GM19043 (cell line): ENCODE data around the gene SDR42E1.
"Not testable (repeated sequence)": the region's sequence is repeated elsewhere in the genome, so short reads cannot be mapped to it uniquely, and the experiment has no call there.

Source experiments
- ATAC-seq: cut with Tn5 transposase; IDR thresholded peaks from one replicate; pipeline ENCODE4 v1.9.1; 2021; ENCODE audit warnings: low read depth; ENCODE audit not compliant: unreplicated experiment

SDR42E1 gene

DNA sequence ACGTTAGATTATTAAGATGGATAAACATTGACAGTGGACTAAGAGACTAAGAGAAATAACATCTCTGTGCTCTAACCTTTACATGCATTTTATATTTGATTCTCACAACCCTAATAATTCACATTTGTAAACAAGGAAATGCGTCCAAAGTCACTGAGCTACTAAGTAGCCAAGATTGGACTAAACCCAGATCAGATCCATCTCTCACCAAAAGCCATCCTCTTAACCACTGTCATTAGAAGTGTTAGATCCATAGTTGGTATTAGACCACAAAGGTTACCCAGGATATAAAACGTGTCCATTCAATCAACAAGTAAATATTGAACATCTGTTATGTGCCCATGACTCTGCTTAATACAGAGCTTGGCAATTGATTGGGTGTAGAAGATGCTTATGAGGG lies 29.0 kb upstream of the SDR42E1 start:
- ATAC-seq = no peak

- ATAC-seq = no peak
Observed at GRCh38 chr16:82037666-82038065, 26.4 kb upstream of the SDR42E1 start.

DNA sequence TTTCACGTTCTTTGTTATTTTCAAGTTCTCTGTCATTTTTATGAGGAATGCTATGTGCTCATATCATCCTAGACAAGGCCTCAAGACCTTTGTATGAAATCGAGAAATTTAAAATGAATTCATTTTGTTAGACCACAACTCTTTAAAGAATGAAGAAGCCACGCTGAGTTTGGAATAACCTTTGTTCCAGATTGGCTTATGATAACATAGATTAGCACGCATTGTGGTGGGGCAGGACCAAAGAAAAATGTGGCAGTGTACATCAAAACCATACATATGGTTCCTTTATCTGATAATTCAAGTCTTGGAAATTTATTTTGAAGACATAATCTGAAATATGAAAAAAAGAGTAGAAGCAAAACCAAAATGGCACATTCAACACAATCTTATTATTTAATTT lies 26.0 kb upstream of the SDR42E1 start:
- no peak for ATAC-seq

DNA sequence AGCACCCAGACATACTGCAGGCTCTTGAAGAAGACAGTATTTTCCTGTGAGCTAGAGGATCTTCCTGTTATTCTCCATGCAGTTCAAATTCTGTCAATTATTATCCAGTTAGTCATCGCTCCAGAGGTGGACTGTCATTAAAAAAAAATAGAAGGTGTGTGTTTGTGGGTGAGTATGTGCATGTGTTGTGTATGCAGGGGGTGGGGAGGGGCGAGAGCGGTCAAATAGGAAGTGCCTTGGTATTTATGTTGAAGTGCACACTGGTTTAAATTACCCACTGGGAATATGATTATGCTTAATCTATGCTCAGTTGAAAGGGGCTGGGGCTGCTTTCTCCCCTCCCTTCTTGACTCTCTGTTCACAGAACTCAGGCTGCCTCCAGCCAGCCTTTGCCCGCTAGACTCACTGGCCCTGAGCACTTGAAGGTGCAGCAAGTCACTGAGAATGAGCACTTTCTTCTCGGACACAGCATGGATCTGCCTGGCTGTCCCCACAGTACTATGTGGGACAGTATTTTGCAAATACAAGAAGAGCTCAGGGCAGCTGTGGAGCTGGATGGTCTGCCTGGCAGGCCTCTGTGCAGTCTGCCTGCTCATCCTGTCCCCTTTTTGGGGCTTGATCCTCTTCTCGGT lies 23.8 kb upstream of the SDR42E1 start, which contains the start of gene HSD17B2:
Gene HSD17B2 (plus strand): TSS at position 273 of the 632 bp plus-strand sequence. CDS start 172 bp downstream, at position 445.
- ATAC-seq = no peak

DNA sequence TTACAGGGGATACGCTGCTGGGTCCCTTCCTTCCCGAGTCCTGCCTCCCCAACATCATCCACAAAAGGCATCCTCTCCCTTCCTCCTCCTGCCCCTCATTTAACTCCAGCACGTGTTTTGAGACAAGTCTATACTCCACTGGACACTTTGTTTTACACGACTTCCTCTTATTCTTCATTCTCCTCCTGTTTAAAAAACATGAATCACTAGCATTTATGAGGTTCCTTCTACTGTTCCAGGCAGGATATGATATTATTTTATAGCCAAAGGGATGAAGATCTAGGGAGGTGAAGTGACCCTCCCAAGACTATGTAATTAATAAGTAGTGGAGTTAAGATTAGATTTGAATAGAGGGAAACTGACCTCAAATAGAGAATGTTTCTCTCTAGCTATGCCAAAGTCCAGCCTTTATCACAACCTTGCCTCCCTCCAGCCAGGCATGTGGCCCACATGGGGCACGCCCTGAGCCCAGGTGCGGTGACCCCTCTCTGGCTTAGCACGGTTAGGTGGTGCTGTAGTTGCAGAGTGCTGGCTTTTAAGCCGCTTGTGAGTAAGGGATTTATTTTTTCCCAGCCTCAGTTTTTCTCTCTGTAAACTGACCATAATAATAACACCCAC lies 22.5 kb upstream of the SDR42E1 start:
- ATAC-seq = no peak

GRCh38 chr16:82033006-82033405 lies 21.7 kb upstream of the SDR42E1 start:
- no peak for ATAC-seq

DNA sequence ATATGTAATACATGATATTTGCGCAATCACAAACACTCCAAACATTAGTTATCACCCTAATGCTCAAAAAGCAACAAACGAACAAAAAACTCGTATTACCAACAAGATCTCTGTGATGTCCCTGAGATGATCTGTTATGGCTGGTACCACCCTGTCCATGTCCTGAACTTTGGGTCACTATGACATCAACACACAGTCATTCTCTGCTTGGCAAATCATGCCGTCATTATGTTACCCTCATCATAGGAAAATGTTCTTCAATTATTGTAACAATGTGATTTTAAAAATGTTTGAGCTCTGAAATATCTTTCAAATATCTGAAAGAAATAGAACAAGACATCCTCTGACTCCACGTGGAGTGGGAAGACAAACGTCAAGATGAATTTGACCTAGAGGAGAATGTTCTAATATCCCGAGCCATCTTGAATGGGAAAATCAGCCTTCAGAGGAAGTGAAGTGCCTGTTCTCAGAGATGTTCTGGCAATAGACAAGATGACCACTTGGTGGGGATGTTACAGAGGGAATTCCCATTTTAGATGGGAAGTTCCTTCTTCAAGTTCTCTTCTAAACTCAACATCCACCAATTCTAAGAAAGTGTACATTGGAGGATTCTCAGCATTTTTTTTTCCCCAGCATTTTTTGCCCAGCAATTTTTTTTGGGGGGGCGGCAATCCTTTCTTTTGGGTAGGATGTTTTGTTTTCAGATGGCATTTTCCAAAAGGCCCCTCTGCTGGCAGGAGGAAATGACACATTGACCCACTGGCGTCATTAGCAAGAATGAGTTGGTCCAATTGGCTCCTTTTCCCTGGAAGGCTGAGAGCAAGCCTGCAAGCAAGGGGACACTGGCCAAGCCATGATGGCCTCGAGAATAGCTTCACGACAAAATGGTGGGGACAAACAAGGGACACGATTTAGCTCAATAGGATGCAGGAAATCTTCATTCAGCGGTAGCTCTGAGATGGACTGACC lies 20.1 kb upstream of the SDR42E1 start:
- ATAC-seq = no peak

DNA sequence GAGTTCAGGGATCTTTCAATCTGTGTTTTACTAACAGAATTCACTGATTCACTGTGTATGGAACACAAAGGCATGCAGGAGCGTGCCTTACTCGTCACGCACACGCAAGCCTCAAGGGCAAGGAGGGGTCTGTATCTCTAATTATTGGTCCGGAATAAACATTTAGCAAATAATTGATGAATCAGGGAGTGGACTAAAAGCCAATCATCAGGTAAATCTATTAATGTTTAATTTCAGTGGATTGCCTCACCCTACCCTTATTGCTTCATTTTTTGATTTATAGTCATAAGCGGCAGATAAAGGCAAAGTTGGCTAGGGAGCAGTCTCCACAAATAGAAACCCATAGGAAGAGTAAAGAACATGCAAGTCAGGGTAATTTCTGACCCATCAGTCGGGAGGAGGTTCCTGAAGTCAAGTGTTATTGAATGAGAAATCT lies 16.4 kb upstream of the SDR42E1 start:
- ATAC-seq = no peak

DNA sequence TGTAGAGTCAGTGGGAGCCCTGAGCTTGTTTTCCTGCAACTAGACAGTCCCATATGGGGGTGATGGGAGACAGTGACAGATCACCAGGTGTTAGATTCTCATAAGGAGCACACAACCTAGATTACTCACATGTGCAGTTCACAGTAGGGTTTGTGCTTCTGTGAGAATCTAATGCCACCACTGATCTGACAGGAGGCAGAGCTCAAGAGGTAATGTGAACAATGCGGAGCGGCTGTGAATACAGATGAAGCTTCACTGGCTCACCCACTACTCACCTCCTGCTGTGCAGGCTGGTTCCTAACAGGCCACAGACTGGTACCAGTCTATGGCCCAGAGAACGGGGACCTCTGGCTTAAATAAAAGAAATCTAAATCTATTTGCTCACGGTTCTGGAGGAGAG lies 13.6 kb upstream of the SDR42E1 start:
- ATAC-seq = no peak

GRCh38 chr16:82024316-82024715 lies 13.0 kb upstream of the SDR42E1 start:
- ATAC-seq = no peak

DNA sequence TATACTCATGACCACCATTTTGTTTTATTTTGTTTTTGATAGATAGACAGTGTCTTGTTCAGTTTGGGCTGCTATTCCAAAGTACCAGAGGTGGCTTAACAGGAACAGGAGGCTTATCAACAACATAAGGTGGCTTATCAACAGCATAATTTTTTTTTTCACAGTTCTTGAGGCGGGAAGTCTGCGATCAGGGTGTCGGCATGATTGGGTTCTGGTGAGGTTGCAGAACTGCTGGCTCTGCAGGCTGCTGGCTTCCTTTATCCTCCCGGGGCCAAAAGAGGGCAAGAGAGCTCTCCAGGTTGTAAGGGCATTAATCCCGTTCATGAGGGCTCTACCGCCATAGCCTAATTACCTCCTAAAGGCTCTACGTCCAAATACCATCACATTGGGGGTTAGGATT lies 11.9 kb upstream of the SDR42E1 start:
- ATAC-seq = no peak

GRCh38 chr16:82020051-82020450 lies 8.8 kb upstream of the SDR42E1 start:
- no peak for ATAC-seq

GRCh38 chr16:82019535-82019934 lies 8.3 kb upstream of the SDR42E1 start:
- ATAC-seq = no peak

GRCh38 chr16:82017911-82018568 lies 6.8 kb upstream of the SDR42E1 start:
- ATAC-seq = no peak

DNA sequence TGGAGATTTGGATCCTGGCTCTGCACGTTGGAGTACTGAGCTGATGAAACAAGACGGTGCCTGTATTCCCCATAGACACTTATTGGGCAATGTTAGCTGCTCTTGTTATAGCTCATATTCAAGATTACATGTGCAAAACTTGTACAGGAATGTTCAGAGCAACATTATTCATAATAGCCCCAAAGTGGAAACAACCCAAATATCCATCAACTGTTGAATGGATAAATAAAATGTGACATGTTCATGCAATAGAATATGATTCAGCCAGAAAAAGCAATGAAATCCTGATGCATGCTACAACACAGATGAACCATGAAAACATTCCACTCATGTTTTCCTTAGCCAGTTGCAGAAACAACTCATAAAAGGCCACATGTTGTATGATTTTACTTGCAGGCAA lies 5.7 kb upstream of the SDR42E1 start:
- ATAC-seq = no peak

DNA sequence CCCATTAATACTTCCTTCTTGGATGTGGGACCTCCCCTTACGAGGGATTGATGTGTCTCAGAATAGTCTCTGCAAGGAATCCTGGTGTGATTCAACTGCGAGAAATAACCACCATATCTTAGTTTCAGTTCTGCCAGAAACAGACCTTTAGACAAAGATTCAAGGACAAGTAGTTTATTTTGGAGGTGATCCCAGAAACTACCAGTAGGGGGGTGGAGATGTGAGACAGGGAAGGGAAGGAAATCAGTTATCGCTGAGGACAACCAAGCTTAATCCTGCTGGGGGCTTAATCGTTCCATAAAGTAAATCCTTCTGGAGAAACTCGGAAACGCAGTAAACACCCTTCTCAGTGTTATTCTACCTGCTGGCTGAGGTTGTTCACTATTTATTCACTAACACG lies 5.0 kb upstream of the SDR42E1 start:
- no peak for ATAC-seq

DNA sequence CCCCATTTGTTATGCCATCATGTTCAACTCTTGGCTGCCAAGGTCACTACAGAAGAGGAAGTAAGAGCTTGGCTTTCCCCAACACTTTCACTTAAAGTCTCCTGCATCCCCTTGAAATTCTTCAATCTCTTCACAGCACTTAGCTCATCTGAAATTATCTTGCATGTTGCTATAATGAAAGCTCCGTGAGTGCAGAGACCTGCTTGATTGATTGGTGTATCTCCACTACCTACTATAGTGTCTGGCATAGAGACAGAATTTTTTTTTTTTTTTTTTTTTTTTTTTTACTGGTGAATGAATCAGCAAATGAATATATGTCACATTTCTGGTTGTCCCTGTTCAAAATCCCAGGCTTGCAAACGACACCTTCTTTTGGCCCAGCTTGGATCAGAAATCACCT lies 1.9 kb upstream of the SDR42E1 start:
- no peak for ATAC-seq

GRCh38 chr16:82010649-82011048 lies 621 bp downstream of the SDR42E1 start:
- ATAC-seq = no peak

DNA sequence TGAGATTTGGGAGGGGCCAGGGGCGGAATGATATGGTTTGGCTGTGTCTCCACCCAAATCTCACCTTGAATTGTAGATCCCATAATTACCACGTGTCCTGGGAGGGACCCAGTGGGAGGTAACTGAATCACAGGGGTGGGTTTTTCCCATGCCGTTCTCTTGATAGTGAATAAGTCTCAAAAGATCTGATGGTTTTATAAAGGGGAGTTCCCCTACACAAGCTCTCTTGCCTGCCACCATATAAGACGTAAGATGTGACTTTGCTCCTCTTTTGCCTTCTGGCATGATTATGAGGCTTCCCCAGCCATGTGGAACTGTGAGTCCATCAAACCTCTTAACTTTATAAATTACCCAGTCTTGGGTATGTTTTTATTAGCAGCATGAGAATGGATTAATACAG lies 1.5 kb downstream of the SDR42E1 start:
- ATAC-seq = not testable (repeated sequence)

- no peak for ATAC-seq
Observed at GRCh38 chr16:82008957-82009592, 2.2 kb downstream of the SDR42E1 start.
